ENCODE measurements around the gene HMSD.
A peak's percentile ranks its signal among the peaks of the same experiment; 100 is the strongest.
"Not testable (repeated sequence)": the region's sequence is repeated elsewhere in the genome, so short reads cannot be mapped to it uniquely, and the experiment has no call there.

HMSD gene

DNA sequence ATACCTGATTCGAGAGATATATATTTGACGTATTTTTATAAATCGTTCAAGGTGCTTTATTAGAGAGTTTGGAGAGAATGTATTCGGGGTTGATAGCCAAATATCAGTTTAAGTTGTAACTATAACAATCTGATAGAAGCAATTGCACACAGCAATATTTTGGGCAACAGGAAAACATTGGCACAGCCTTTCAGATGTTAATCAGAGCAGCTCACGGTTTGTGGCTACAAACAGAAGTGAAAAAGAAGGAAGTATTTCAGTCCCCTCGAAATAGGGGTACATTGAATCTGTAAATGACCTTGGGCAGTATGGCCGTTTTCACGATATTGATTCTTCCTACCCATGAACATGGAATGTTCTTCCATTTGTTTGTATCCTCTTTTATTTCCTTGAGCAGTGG lies 20.8 kb upstream of the HMSD start:
- Histone ChIP-seq H3K9ac (ENCODE audit: low read depth, low read length) (no peak overlapping the region), H3K27ac (ENCODE audit: low read depth, low read length) (no peak overlapping the region), H3K36me3 (ENCODE audit: insufficient read depth, low read length) (no peaks in the 10 kb centered on the region), H3K27me3 (ENCODE audit: insufficient read depth, low read length) (peaks cover 4% of the 10 kb centered on the region; the same call in 1 of the 2 replicates), H3K9me3 (ENCODE audit: insufficient read depth, low read depth, low read length) (no peaks in the 10 kb centered on the region), H3K4me3 (ENCODE audit: low read length) (no peak overlapping the region), H3K4me1 (ENCODE audit: insufficient read depth, low read length) (no peaks in the 10 kb centered on the region)
- WGBS: 92% methylated on average over 7 of the region's 8 CpGs

- H3K4me3 ChIP-seq (ENCODE audit: low read length); H3K4me1 ChIP-seq (ENCODE audit: insufficient read depth, low read length); H3K27ac ChIP-seq (ENCODE audit: low read depth, low read length); H3K9ac ChIP-seq (ENCODE audit: low read depth, low read length); H3K27me3 ChIP-seq (ENCODE audit: insufficient read depth, low read length); H3K36me3 ChIP-seq (ENCODE audit: insufficient read depth, low read length); H3K9me3 ChIP-seq (ENCODE audit: insufficient read depth, low read depth, low read length): not testable (repeated sequence)
Observed at GRCh38 chr18:63929369-63929768, 19.7 kb upstream of the HMSD start.

DNA sequence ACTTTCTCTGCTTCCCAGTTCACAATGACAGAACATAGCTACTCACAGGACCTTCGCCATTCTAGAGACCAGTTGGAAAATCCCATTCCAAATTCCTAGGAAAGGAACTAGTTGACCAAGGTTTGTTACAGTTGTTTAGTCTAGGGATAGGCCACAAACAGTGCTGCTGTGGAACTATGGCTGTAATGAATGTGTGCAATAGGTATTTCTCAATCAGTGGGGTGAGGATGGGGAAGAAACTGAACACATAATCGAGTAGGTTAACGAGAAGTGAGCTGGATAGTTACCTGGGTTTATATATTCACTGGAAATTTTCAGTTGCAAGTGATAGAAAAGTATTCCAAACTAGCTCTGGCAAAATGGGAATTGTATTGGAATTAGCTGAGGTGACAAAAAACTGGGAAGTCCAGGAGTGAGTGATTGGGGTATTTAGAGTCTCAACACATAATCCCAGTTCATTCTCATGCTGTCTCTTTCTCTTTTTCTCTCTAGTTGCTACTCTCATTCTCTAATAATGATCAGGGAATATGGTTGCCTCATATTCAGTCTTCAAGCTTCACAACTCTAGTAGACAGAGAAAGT lies 18.2 kb upstream of the HMSD start:
- Histone ChIP-seq H3K27me3 (ENCODE audit: insufficient read depth, low read length) (peaks cover 19% of the 10 kb centered on the region), H3K9ac (ENCODE audit: low read depth, low read length) (no peak overlapping the region), H3K9me3 (ENCODE audit: insufficient read depth, low read depth, low read length) (no peaks in the 10 kb centered on the region), H3K27ac (ENCODE audit: low read depth, low read length) (no peak overlapping the region), H3K4me3 (ENCODE audit: low read length) (no peak overlapping the region), H3K4me1 (ENCODE audit: insufficient read depth, low read length) (no peaks in the 10 kb centered on the region), H3K36me3 (ENCODE audit: insufficient read depth, low read length) (no peaks in the 10 kb centered on the region)
- 93% methylated on average over 3 of the region's 3 CpGs for WGBS

DNA sequence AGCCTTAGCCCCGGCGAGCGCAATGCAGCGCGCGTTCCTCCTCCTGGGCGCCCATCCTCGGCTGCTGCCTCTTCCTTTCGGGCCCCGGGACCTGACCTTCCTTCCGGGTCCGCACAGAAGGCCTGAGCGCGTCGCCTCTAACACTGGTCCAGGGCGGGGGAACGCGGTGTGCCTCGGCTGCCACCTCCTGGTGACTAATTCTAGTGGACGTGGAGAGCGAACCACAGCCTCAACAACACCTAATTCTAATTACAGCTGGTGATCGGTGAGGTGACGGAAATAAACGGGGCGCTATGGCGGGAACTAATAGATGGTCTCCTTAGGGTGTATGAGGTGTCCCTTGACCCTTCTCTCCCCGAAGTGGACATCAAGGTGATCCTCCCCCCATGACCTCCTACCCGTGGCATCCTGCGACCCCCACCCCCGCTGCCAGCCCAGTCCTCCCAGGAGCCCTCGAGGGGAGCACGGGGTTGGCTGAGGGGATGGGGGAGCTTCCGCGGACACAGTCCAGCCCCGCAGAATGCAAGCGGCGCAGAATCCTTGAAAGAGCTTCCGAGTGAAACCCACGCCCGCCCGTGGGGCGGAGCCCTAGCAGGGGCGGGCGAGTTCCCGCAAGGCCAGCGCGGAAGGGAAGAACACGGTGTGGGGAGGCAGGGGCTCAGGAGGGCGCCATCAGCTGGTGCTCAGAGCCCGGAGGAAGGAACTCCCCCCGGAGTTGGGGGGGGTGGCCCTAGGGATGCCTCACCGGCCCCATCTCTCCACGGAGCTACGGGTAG lies 12.8 kb upstream of the HMSD start:
- no peaks in the 10 kb centered on the region for H3K9me3 ChIP-seq (ENCODE audit: insufficient read depth, low read depth, low read length)
- H3K4me3 ChIP-seq (ENCODE audit: low read length): peak overlapping the region; percentile 65
- no peak overlapping the region; the same call in 1 of the 2 replicates for H3K9ac ChIP-seq (ENCODE audit: low read depth, low read length)
- no peaks in the 10 kb centered on the region for H3K36me3 ChIP-seq (ENCODE audit: insufficient read depth, low read length)
- peaks cover 46% of the 10 kb centered on the region for H3K27me3 ChIP-seq (ENCODE audit: insufficient read depth, low read length)
- no peak overlapping the region for H3K27ac ChIP-seq (ENCODE audit: low read depth, low read length)
- 5% methylated on average over 46 of the region's 54 CpGs for WGBS
- H3K4me1 ChIP-seq (ENCODE audit: insufficient read depth, low read length): no peaks in the 10 kb centered on the region

GRCh38 chr18:63936932-63937393 lies 12.1 kb upstream of the HMSD start:
- Histone ChIP-seq H3K4me1 (ENCODE audit: insufficient read depth, low read length) (no peaks in the 10 kb centered on the region), H3K9me3 (ENCODE audit: insufficient read depth, low read depth, low read length) (no peaks in the 10 kb centered on the region), H3K9ac (ENCODE audit: low read depth, low read length) (no peak overlapping the region), H3K27ac (ENCODE audit: low read depth, low read length) (no peak overlapping the region), H3K36me3 (ENCODE audit: insufficient read depth, low read length) (no peaks in the 10 kb centered on the region), H3K4me3 (ENCODE audit: low read length) (peak overlapping the region; percentile 65), H3K27me3 (ENCODE audit: insufficient read depth, low read length) (peaks cover 46% of the 10 kb centered on the region)
- 57% methylated on average over 19 of the region's 19 CpGs for WGBS

DNA sequence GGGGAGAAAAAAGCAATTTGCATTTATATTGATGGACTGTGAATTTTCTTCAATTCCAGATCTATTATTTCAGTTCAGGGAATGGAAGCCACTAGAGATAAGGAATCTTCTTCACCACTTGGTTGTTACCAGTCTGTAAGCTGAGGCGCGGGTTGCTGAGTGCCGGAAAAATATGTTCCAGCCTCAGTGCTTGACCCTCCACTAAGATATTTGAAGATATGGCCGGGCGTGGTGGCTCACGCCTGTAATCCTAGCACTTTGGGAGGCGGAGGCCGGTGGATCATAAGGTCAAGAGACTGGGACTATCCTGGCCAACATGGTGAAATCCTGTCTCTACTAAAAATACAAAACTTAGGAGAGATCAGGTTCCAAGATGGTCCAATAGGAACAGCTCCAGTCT lies 9.1 kb upstream of the HMSD start:
- H3K4me1 ChIP-seq (ENCODE audit: insufficient read depth, low read length): no peaks in the 10 kb centered on the region
- peaks cover 35% of the 10 kb centered on the region for H3K27me3 ChIP-seq (ENCODE audit: insufficient read depth, low read length)
- no peak overlapping the region for H3K27ac ChIP-seq (ENCODE audit: low read depth, low read length)
- H3K4me3 ChIP-seq (ENCODE audit: low read length): no peak overlapping the region
- 94% methylated on average over 8 of the region's 8 CpGs for WGBS
- H3K9me3 ChIP-seq (ENCODE audit: insufficient read depth, low read depth, low read length): no peaks in the 10 kb centered on the region
- no peaks in the 10 kb centered on the region for H3K36me3 ChIP-seq (ENCODE audit: insufficient read depth, low read length)
- H3K9ac ChIP-seq (ENCODE audit: low read depth, low read length): no peak overlapping the region

GRCh38 chr18:63940543-63941050 lies 8.5 kb upstream of the HMSD start:
- WGBS: 86% methylated on average over 17 of the region's 17 CpGs
- not testable (repeated sequence) for H3K4me3 ChIP-seq (ENCODE audit: low read length); H3K9ac ChIP-seq (ENCODE audit: low read depth, low read length)

DNA sequence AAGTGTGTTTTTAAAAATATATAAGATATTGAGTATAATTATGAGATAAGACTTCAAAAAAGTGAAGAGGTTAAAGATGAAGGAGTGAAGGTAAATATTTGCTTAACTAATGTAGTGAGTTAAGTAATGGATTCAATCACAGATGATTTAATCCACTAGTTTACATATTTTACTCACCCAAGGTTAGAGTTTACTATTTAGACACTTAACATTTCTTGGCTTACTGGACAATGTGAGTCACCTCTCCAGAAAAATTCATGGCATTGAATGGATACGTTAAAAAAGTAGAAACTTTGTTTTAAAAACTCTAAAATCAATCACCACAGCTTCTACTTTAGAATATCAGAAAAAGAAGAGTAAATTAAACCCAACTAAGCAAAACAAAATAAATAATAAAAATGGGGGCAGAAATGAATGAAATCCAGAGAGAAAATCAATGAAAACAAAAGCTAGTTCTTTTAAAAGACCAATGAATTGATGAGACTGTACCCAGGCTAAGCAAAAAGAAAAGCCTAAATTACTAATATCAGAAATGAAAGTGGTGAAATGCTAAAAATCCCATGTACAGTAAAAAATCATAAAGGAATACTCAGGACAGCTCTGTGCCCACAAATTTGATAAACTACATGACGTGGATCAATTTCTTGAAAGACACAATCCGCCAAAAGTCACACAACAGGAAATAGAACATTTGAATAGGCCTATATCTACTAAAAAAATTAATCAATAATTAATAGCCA lies 1.9 kb upstream of the HMSD start:
- Histone ChIP-seq H3K4me3 (ENCODE audit: low read length) (no peak overlapping the region), H3K4me1 (ENCODE audit: insufficient read depth, low read length) (peaks cover 6% of the 10 kb centered on the region; the same call in 1 of the 2 replicates), H3K36me3 (ENCODE audit: insufficient read depth, low read length) (no peaks in the 10 kb centered on the region), H3K9me3 (ENCODE audit: insufficient read depth, low read depth, low read length) (no peaks in the 10 kb centered on the region), H3K9ac (ENCODE audit: low read depth, low read length) (no peak overlapping the region), H3K27me3 (ENCODE audit: insufficient read depth, low read length) (peaks cover 29% of the 10 kb centered on the region; the same call in 1 of the 2 replicates), H3K27ac (ENCODE audit: low read depth, low read length) (no peak overlapping the region)
- WGBS: 92% methylated on average over 3 of the region's 3 CpGs

More at GRCh38 chr18:63940543-63941050, 8.5 kb upstream of the HMSD start:
- H3K9me3 ChIP-seq (ENCODE audit: insufficient read depth, low read depth, low read length); H3K36me3 ChIP-seq (ENCODE audit: insufficient read depth, low read length); H3K4me1 ChIP-seq (ENCODE audit: insufficient read depth, low read length); H3K27ac ChIP-seq (ENCODE audit: low read depth, low read length): not testable (repeated sequence)
- peaks cover 29% of the 10 kb centered on the region for H3K27me3 ChIP-seq (ENCODE audit: insufficient read depth, low read length)

- no peak overlapping the region for H3K9ac ChIP-seq (ENCODE audit: low read depth, low read length)
- H3K4me1 ChIP-seq (ENCODE audit: insufficient read depth, low read length): peaks cover 6% of the 10 kb centered on the region; the same call in 1 of the 2 replicates
- peaks cover 29% of the 10 kb centered on the region; the same call in 1 of the 2 replicates for H3K27me3 ChIP-seq (ENCODE audit: insufficient read depth, low read length)
- H3K4me3 ChIP-seq (ENCODE audit: low read length): no peak overlapping the region
- H3K9me3 ChIP-seq (ENCODE audit: insufficient read depth, low read depth, low read length): no peaks in the 10 kb centered on the region
- no peak overlapping the region for H3K27ac ChIP-seq (ENCODE audit: low read depth, low read length)
- H3K36me3 ChIP-seq (ENCODE audit: insufficient read depth, low read length): no peaks in the 10 kb centered on the region
- WGBS: 88% methylated on average over 4 of the region's 4 CpGs
Observed at GRCh38 chr18:63951302-63951705, 2.2 kb downstream of the HMSD start.

GRCh38 chr18:63953811-63954210 lies 4.7 kb downstream of the HMSD start:
- Histone ChIP-seq H3K36me3 (ENCODE audit: insufficient read depth, low read length) (no peaks in the 10 kb centered on the region), H3K27ac (ENCODE audit: low read depth, low read length) (no peak overlapping the region), H3K9ac (ENCODE audit: low read depth, low read length) (no peak overlapping the region), H3K27me3 (ENCODE audit: insufficient read depth, low read length) (peaks cover 16% of the 10 kb centered on the region; the same call in 1 of the 2 replicates), H3K4me3 (ENCODE audit: low read length) (no peak overlapping the region), H3K4me1 (ENCODE audit: insufficient read depth, low read length) (peaks cover 2% of the 10 kb centered on the region; the same call in 1 of the 2 replicates), H3K9me3 (ENCODE audit: insufficient read depth, low read depth, low read length) (no peaks in the 10 kb centered on the region)
- WGBS: 96% methylated on average over 4 of the region's 5 CpGs

GRCh38 chr18:63956755-63957154 lies 7.7 kb downstream of the HMSD start:
- WGBS: 100% methylated on average over 4 of the region's 4 CpGs
- H3K27me3 ChIP-seq (ENCODE audit: insufficient read depth, low read length): peaks cover 12% of the 10 kb centered on the region; the same call in 1 of the 2 replicates
- H3K4me3 ChIP-seq (ENCODE audit: low read length): no peak overlapping the region
- no peaks in the 10 kb centered on the region for H3K36me3 ChIP-seq (ENCODE audit: insufficient read depth, low read length)
- H3K9me3 ChIP-seq (ENCODE audit: insufficient read depth, low read depth, low read length): no peaks in the 10 kb centered on the region
- no peak overlapping the region for H3K27ac ChIP-seq (ENCODE audit: low read depth, low read length)
- H3K4me1 ChIP-seq (ENCODE audit: insufficient read depth, low read length): no peaks in the 10 kb centered on the region
- H3K9ac ChIP-seq (ENCODE audit: low read depth, low read length): no peak overlapping the region
